ENCODE results near the gene KIAA0825.

Gene KIAA0825

DNA sequence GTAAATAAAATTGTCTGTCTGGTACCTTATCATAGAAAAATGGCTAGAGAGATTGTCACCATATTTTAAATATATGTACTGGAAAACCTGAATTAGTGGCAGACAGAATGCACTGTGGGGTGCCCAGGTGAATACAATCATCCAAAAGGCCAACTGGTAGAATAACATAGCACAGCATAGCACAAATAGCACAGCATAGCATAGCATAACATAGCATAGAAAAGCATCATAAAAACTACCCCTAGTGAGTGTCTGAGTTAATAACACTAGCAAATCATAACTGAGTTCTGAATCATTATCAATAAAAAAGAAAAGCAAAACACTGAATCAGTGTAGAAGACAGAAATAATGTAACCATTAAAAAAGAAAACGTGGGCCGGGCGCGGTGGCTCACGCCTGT is 102.3 kb downstream of the KIAA0825 start:
- no peak for DNase-seq (ENCODE audit: low read depth in 1 of 2, low spot score in 1 of 2)

DNA sequence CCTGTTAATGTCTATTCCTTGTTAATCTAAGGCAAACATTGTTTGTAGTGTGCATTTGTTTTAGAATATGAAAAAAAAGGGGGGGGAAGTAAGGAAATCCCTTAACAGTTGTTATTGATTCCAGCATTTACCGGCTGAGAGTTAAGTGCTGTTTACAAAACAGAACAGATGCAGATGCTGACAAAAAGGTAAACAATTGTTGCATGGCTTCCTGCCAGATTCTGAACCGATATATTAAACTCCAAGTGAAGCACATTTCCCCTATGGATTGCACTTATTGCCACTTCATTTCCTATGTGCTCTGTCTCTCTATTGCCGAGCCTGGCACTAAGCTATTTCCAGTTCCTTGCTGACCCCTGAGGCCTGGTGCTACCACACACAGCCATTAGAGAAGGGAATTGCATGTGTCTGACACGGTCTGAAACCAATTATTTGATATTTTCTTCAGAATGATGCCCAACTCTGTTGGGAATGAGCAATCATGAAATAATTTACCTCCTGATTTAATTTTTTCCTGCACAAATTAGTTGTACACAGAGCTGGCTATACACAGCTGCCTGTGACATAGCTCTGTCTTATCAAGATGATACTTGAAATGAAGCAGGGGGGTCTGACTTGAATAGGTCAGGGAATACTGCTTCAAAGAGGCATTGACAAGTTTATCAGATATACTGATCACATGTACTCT is 109.8 kb downstream of the KIAA0825 start:
- DNase-seq (ENCODE audit: low read depth in 1 of 2, low spot score in 1 of 2), result no peak

- no peak for DNase-seq (ENCODE audit: low read depth in 1 of 2, low spot score in 1 of 2)
Measured at GRCh38 chr5:94505327-94506068, 112.9 kb downstream of the KIAA0825 start.

GRCh38 chr5:94503677-94504076 is 114.7 kb downstream of the KIAA0825 start:
- no peak for DNase-seq (ENCODE audit: low read depth in 1 of 2, low spot score in 1 of 2)

- DNase-seq (ENCODE audit: low read depth in 1 of 2, low spot score in 1 of 2), result no peak
Measured at GRCh38 chr5:94501365-94501764, 117.0 kb downstream of the KIAA0825 start.

GRCh38 chr5:94499806-94500205 is 118.6 kb downstream of the KIAA0825 start:
- no peak for DNase-seq (ENCODE audit: low read depth in 1 of 2, low spot score in 1 of 2)

- no peak for DNase-seq (ENCODE audit: low read depth in 1 of 2, low spot score in 1 of 2)
Measured at GRCh38 chr5:94498199-94498598, 120.2 kb downstream of the KIAA0825 start.

GRCh38 chr5:94485067-94485466 is 133.3 kb downstream of the KIAA0825 start:
- no peak for DNase-seq (ENCODE audit: low read depth in 1 of 2, low spot score in 1 of 2)

DNA sequence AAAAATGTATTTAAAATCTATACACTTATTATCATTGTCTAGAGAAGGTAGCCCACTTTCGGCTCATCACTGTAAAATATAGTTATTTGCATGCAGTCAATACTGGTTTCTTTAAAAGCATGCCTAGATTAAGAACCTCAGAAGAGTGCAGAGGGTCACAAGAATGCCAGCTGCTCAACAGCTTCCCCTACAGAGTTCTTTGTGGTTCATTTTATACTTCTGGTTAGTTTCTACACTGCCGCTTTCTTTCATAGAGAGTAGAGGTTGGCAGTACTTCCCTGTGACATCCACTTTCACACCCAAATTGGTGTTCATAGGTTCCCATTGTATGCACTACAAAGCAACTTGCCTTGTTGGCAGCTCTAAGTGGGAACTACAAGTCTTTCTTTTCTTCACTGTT is 137.3 kb downstream of the KIAA0825 start:
- DNase-seq (ENCODE audit: low read depth in 1 of 2, low spot score in 1 of 2), result no peak

GRCh38 chr5:94480486-94480885 is 137.9 kb downstream of the KIAA0825 start:
- DNase-seq (ENCODE audit: low read depth in 1 of 2, low spot score in 1 of 2), result no peak

DNA sequence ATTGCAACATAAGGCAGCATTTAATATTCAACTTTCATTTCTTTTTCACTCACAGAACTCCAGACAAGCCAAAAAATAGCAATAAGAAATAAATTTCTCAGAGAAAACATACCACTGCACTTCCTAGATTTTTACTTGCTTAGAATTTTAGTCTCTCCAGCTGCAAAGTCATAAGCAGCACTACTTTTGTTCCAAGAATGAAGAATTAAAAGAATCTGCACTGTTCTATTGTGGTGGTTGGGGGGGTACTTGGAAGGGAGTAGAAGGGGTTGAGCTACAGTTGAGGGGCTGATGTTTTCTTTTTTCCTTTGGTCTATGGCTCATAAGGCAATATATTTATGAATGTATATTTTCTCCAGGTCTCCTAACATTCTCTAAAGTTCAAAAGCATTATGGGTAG is 144.5 kb downstream of the KIAA0825 start:
- no peak for DNase-seq (ENCODE audit: low read depth in 1 of 2, low spot score in 1 of 2)

GRCh38 chr5:94471521-94471920 is 146.9 kb downstream of the KIAA0825 start:
- DNase-seq (ENCODE audit: low read depth in 1 of 2, low spot score in 1 of 2), result no peak

DNA sequence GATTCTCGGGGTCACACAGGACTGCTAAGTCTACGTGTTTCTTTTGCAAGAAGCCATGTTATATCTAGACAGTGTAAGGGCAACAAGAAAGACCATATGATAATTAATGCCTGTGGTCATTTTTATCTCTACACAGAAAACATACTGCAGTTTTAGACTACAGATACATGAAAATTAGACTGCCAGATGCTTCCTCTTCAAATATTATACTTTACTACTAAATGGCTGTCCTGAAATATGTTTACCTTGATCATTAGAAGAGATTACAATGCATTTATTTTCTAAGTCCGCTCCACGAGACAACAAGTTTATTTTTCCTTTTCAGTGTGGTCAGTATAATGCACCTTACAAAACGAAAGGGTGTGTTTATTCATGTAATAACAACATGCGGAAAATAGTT is 147.6 kb downstream of the KIAA0825 start:
- no peak for DNase-seq (ENCODE audit: low read depth in 1 of 2, low spot score in 1 of 2)

DNA sequence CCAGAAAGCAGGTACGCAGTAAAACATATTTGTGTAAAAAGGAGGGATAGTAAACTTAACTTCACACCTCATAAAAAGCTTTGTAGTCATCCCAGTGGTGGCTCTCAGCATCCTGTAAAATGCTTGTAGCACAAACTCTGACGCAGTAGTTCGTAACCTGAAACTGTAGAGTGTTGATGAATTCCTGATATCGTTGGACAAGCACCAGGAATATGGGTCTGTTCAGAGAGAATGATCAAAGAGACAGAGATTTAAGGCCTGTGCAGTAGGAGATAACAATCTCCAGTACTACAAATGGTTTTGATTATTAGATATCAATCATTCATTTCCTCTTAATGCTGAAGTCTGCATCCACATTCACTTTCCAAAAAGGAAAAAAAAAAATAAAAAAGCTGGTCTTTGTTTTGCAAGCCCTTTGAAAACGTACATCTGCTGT is 148.5 kb downstream of the KIAA0825 start:
- no peak for DNase-seq (ENCODE audit: low read depth in 1 of 2, low spot score in 1 of 2)

GRCh38 chr5:94467954-94468930 is 150.2 kb downstream of the KIAA0825 start:
- DNase-seq (ENCODE audit: low read depth in 1 of 2, low spot score in 1 of 2), result no peak

DNA sequence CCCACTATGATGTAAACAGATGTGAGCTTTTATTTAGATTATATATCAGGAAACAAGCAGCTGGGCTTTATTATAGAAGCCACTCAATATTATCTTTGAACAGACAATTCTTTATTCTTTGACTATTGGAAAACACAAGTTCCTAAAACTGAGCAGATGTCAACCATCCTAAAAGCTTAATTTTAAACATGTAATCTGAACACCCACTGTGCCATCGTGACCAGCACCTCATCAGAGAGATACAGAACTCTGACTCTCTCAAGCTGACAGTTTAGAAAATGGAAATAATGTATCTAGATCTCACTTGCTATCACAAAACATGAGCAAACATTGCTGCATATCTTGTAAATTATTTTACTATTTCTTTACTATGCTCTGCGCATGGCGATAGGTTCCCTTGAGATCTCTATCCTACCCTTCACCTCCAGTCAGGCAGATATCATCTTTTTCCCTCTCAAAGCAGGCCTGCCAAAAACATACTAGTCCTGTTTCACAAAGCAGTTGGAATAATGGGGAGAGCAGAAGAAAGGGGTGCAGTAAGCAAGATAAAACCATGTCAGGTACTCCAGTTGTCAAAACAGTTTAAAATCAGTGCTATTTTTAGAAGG is 151.0 kb downstream of the KIAA0825 start:
- no peak for DNase-seq (ENCODE audit: low read depth in 1 of 2, low spot score in 1 of 2)

- DNase-seq (ENCODE audit: low read depth in 1 of 2, low spot score in 1 of 2), result no peak
Measured at GRCh38 chr5:94463739-94464138, 154.7 kb downstream of the KIAA0825 start.

DNA sequence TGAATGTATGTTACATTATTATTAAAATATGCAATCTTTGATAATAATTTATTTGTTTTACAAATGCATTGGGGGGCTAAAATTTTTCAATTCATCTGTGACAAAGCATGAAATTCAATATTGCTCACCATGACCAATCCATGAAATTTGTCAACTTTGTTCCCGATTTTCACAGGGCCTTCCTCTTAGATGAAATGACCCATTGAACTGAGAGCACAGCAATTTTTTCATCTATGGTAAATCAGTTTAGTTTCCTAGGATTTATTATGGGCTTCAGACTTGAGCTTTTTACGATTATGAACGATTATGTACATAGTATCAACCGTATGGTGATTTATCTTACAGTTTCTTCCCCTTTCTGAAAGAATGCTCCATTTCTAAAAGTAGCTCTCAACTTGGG is 157.3 kb downstream of the KIAA0825 start:
- DNase-seq (ENCODE audit: low read depth in 1 of 2, low spot score in 1 of 2), result no peak

- no peak for DNase-seq (ENCODE audit: low read depth in 1 of 2, low spot score in 1 of 2)
Measured at GRCh38 chr5:94459915-94460314, 158.5 kb downstream of the KIAA0825 start.

DNA sequence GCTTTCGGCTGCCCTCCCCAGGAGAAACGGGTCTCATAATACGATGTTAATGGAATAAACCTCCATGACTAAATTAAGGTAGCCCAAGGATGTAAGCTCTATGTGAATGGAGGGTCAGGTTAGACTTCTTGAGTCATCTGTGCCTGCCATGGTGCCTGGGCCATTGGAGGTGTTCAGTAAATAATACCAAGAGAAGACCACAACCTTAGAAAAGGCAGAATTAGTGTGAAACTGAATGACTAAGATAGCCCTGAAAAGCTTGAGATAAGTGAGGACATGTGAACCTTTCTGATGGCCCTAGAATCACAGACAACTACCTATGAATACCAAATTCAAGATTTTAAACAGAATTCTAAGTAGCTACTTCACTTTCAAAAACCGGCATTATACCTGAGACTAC is 160.6 kb downstream of the KIAA0825 start:
- DNase-seq (ENCODE audit: low read depth in 1 of 2, low spot score in 1 of 2), result no peak

DNA sequence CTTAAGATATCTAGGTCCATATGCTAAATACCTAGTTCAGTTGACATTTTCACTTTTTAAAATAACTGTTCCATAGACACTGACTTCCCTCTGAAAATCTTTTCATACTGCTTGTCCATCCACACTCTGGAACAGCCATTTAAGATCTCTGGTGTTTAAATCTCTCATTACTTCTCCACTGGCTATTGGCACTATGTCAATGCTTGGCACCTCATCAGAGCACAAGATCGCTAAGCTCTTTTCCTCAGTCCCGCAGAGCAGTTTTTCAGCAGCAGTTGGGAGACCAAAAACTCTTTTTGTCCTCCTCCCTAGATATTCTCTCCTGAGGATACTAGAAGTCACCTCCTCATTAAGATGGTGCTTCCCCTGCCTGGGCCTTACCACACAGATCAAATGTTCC is 172.7 kb downstream of the KIAA0825 start:
- no peak for DNase-seq (ENCODE audit: low read depth in 1 of 2, low spot score in 1 of 2)
